T-helper 2 cell (primary cell): ENCODE data around the gene LTB.
"Not testable (repeated sequence)": the region's sequence is repeated elsewhere in the genome, so short reads cannot be mapped to it uniquely, and the experiment has no call there.

ENCODE experiments used
- DNase-seq, 5 experiments: peaks; one replicate each; pipeline versions ENCODE4 v3.0.0 to v3.0.0-alpha.2; 2012 to 2022

LTB gene

DNA sequence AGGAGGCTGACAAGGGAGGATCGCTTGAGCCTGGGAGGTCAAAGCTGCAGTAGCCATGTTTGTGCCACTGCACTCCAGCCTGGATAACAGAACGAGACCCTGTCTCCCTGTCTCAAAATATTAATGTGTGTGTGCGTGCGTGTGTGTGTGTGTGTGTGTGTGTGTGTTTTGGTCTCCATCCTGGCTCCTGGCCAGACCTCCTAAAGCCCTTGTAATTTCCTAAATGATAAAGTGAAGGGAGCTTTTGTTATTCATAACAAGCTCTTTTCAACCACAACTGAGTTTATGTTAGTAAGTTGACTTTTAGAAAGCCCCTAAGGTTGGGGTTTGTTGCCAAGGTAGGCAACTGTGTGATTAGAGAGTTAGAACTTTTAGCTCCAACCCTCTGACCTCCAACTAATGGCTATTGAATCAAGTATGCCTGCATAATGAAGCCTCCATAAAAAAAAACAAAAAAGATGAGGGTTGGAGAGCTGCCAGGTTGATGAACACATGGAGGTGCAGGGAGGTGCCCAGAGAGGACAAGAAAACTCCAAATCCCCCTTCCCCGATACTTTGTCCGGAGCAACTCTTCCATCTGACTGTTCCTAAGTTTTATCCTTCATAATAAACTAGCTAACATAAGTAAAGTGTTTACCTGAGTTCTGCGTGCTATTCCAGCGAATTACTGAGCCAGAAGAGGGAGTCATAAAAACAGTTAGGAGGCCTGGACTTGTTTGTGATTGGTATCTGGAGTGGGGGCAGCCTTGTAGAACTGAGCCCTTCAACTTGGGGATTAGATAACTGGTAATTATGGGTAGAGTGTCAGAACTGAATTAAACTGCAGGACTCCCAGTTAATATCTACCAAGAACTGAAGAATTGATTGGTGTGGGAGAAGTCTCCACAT, 27.5 kb upstream of the LTB start:
- DNase-seq = no peak

DNA sequence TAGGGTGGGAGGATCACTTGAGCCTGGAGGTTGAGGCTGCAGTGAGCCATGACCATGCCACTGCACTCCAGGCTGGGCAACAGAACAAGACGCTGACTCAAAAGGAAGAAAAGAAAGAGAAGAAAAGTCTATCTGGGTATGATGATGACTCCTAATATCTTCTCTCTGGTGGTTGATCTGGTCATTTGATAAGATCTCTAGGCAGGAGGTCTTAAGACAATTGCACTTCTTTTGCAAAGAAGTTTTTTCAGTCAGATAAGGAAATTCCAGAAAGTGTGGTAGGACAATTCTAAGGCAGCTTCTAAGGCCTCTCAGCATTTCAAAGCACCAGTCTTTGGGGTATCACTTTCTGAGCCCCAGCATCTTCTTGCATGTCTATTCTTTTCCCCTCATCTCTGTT, 25.1 kb upstream of the LTB start:
- DNase-seq = peak in 1 of 5 experiments; percentile 49

DNA sequence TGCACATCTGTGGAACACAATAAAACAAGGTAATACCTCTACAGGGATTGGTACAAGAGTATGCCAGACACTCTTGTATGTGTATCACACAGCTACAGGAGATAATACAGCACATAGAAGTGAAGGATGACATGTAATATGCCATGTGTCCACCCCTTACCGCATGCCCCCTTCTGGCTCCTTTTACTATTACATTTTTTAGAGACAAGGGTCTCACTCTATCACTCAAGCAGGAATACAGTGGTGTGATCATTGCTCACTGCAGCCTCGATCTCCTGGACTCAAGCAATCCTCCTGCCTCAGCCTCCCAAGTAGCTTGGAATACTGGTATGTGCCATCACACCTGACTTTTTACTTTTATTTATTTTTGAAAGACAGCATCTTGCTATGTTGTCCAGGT, 14.8 kb upstream of the LTB start:
- DNase-seq = peak in 3 of 5 experiments; percentile 29 to 78 (median 64)

DNA sequence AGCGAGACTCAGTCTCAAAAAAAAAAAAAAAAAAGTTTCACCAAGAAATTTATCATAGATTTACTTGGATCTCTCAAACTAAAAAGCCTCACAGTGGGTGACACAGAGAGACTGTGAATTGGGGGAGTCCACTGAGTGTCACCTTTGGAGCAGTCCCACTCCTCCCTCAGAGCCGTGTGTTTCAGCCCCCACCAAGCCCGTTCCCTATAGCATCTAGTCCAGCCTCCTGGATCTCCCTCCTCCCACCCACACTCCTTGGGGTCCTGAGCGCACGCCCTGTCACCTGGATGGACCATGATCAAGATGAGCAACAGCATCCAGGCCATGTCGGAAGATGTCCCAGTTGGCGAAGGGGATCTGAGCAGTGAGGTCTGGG, 10.2 kb upstream of the LTB start:
- no peak for DNase-seq

DNA sequence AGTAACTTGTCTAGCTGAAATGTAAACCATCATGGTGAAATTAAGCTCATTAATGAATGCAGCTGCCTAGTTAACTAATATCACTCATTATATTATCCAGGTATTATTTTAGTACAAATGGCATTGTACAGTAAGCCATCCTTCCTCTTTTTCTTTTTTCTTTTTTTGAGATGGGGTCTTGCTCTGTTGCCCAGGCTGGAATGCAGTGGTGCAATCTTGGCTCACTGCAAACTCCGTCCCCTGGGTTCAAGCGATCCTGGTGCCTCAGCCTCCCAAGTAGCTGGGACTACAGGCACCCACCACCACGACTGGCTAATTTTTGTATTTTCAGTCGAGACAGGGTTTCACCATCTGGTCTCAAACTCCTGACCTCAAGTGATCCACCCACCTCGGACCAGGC, 8.5 kb upstream of the LTB start:
- DNase-seq = not testable (repeated sequence)

DNA sequence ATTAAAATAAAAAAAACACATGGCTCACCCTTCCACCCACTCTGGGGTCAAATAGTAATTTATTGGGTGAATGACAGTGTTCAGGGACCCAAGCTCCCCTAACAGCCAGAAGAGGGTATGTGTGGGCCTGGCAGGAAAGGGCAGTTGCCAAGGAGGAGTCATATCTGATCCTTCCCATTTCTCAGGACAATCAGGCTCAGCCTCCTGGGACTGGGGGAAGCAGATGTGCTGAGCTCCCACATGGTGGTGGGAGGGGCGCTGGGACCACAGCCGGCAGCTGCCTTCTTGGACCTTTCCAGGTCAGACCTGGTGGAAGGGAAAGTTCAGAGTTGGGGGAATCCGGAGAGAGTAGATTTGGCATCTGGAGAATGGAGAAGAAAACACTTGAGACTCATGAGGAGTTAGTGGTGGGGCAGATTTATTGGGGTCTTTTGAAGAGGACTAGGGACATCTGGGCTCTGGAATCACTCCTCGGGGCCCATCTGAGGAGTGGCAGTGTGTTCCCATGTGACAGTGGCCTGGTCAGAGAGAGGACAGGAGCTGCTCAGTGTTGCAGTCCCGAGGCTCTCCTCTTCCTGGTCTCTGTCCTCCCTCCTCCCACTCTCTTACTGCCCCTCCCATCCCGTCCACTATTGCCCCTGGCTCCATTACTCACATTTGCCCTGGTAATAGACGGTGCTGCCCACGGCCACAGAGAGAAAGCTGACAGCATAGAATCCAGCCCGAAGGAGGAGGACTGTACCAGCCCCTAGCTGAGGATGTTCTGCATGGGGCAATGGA, 6.8 kb upstream of the LTB start:
- no peak for DNase-seq

DNA sequence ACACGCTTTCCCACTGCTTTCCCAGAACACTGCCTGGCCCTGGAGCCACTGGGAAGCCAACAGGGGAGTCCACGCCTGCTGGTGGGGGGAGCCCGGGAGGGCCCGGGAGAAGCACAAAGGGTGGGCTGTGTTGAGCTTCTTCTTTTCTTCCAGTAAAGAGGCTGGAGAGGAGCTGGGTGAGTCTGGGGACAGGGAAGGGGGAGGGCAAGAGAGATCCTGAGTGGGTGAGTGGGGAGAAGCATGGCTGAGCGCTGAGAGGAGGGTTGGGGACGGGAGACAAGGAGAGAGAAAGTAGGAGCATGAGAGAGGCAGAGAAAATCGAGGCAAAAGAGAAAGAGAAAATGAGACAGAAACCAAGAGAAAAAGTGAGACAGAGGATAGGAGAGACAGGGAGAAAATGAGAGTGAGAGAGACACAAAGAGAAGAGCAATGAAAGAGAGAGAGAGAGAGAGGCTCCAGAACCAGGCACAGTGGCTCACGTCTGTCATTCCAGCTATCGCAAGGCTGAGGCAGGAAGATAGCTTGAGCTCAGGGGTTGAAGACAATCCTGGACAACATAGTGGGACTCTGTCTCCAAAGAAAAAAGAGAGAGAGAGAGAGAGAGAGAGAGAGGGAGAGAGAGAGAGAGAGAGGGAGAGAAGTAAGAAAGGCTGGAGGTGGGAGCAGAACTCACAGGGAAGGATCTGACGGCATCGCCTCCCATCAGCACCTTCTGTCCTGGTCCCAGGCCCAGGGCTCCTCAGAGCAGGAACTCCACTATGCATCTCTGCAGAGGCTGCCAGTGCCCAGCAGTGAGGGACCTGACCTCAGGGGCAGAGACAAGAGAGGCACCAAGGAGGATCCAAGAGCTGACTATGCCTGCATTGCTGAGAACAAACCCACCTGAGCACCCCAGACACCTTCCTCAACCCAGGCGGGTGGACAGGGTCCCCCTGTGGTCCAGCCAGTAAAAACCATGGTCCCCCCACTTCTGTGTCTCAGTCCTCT, 5.9 kb upstream of the LTB start:
- peak in 1 of 5 experiments; percentile 33 for DNase-seq

DNA sequence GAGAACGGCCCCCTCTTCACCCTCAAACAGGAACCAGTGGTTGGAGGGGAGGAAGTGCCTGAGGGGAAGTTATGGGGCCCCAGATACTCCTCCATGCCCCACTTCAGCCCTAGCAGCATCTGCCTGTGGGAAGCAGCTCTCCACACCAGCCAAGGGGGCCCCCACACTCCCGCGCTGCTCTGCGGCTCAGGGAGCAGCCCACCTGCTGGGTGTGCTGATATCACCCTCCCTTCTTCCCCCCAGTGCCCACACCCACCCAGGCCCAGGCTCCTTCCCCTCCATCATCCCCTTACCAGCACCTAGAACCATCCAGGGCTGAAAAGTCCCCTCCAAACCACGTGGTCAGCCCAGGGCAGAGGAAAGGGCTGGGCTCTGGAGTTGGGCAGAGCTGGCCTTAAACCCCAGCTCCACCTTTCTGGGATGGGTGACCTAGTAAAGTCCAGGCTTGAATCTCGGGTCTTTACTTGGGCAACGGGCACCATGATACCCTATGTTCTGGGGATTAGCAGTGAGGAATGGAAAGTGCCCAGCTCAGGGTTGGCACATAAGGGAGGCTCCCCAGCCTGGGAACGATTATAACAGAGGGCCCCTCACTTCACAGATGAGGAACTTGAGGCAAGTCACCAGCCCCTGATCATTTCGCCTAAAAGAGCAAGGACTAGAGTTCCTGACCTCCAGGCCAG, 4.5 kb upstream of the LTB start:
- DNase-seq = peak in 3 of 5 experiments; percentile 28 to 68 (median 58)

DNA sequence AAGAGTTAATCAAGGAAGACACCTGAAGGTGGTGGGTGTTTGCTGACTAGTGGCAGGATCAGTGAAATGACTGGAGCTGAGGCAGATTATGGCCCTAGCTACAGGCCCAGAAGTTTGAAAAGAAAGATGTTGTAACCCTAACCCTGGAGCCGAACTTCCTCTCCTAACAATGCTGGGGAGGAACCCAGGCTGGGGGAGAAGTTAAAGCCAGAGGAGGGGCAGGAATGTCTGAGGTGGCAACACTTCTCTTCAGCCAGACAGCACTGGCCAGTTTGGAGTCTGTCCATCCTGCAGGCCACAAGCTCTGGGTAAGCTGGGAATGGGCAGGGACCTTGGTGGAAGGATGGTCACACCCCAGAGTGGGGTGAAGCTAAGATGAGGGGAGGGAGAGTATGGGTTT, 3.8 kb upstream of the LTB start, which contains the start of gene LST1:
Gene LST1, plus strand, starts transcription at position 270 of the 400 bp plus-strand sequence. CDS start 1,023 bp downstream, outside the sequence.
- DNase-seq = peak in 1 of 5 experiments; percentile 26

DNA sequence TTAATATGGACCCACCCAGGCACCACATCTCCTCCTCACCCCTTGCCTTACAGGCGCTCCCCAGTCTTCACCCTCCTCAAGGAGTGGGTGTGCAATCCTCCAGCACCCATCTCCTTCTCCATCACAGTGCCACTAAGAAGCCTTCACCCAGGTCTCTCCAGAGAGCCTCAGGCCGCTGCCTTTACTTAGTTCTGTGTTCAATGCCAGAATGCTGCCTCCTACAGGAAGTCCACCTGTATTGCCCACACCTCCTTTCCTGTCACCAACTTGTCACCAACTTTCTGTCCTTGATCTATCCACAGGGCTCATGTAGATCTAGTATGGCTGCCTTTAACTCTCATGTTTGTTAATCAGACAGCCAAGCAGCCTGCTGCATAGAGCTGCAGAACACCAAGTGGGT, 3.3 kb upstream of the LTB start:
- DNase-seq = peak in 2 of 5 experiments; percentile 35 to 84

DNA sequence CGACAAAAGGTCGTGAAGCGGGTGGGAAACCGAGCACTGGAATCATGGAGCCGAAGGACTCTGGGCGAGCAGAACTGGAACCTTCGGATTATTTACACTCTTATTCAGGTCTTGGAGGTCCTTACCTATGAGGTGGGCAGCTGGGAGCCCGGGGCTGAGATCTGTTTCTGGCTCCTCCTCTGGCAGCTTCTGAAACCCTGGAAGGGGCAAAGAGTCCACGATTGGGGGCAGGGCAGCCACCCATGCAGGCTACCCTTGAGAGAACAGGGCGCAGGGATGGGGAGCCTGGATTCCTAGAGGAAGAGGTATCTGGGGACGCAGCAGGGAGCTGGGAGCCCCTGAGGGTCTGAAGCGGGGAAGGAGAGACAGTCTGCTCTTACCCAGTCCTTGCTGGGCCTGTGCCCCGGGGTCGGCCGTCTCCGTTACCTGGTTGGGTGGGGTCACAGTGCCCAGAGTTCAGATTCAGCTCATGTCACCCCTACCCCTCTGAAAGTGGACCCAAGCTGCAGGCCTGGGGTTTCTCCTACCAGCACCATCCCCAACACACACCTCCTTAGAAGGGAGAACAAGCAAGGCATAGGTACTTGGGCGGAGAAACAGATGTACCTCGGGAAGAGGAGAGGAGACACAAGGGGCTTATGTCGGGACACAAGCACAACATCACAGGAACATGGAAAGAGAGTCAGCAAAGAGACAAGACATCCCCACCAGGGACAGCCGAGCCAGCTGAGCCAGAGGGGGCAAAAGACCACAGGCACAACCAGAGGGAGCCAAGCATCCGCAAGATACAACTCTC, 592 bp downstream of the LTB start:
- peak in 1 of 5 experiments; percentile 30 for DNase-seq

DNA sequence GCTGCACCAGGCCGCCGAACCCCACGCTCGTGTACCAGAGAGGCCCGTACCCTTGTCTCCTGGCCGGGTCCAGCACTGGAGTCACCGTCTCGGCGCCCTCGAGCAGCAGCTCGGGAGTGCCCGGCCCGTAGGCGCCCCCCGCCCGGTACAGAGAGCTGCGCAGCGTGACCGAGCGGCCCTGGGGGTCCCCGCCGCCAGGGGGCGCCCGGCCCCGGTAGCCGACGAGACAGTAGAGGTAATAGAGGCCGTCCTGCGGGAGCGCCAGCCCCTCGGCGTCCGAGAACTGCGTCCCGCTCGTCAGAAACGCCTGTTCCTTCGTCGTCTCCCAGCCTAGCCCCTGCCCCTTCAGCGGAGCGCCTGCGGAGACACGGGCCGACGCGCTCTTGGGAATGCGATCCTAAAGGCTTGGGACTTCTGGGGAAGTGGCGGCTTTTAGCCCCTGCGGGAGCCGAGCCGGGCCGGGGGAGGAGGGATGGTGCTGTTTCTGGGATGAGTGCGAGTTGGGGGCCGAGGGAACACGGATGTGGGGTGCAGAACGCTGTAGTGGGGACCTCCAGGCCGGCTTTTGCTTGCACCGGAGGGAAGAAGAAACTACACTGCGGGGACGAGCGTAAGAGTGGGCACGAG, 1.3 kb downstream of the LTB start:
- peak; percentile 78 to 85 (median 84) for DNase-seq

DNA sequence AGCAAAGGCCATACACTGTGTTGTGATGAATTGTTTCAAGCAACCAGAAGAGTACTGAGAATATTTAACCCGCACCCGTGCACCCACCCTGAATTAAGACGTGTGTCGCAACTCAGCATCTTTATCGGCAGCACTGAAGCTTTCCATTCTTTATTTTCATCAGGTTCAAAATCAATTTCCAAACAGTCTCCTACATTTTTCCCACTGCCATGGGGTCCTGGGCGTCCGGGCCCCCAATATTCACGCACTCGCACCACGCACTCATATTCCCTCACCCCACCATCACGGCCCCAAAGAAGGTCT, 1.8 kb downstream of the LTB start:
- DNase-seq = no peak

DNA sequence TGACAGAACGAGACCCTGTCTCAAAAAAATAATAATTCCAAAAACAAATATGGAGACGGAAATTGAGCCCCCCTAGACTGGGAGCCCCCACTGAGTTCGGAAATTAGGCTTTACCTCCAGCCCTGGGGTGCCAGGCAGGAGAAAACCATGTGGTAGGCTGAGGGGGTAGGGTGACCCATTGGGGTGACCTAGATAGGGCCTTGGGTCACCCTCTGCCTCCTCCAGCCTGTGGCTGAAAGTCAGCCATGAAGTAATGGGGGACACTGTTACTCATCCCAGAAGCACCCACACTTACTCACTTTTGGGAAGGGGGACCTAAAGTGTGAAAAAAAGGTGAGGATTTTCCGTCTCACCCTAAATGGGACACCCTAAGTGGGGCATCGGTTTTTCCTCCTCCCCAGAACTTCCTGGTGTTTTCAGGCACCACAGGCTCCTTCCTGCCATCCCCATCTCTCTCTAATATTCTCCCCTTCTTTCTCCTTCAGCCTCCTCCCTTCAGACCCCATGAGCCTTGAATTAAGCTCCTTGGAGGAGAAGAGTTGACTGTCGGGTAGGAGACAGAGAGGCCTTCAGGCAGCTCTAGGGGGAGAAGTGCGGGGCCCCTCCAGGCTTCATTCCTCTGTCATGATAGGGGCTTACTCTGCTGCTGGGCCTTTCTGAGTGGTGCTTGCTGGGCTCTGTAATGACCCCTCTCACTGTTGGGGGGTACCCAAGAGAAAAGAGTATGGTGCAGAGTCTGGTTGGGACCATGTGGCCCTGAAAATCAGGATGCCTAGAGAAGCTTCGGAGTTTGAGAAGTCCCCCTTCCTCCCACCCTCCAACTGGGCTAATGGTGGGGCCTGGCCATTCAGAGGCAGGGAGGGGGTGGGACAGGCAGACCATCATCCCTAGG, 2.4 kb downstream of the LTB start:
- DNase-seq = no peak

DNA sequence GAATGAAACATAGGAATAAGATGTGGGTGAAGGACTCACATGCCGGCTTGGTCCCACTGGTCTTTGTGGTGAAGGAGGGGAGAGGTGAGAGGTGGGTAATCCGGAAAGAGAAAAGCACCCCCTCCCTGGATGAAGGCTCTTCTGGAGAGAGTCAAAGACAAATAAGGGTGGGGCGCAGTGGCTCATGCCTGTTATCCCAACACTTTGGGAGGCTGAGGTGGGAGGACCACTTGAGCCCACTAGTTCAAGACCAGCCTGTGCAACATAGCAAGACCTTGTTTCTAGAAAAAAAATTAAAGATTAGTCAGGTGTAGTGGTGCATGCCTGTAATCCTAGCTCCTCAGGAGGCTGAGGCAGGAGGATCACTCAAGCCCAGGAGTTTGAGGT, 3.1 kb downstream of the LTB start:
- DNase-seq = no peak

DNA sequence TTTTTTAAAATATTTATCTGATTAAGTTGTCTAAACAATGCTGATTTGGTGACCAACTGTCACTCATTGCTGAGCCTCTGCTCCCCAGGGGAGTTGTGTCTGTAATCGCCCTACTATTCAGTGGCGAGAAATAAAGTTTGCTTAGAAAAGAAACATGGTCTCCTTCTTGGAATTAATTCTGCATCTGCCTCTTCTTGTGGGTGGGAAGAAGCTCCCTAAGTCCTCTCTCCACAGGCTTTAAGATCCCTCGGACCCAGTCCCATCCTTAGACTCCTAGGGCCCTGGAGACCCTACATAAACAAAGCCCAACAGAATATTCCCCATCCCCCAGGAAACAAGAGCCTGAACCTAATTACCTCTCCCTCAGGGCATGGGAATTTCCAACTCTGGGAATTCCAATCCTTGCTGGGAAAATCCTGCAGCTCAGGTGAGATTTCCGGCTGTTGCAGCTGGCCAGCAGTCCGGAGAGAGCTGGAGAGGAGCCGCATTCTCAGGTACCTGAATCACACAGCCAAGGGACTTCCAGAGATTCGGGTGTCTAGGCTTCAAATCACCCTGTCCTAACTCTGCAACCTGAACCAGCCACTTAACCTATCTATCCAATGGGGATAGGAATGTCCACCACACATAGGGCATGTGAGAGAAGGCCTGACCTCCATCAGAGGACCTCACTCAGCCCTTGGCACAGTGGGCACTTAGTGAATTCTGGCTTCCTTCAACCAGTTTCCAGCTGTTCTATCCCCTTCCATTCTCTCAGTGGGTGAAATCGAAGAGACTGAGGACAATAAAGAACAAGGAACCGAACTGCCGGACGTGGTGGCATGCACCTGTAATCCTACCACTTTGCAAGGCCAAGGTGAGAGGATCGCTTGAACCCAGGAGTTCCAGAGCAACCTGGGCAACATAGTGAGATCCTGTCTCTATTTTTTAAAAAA, 3.8 kb downstream of the LTB start:
- DNase-seq = no peak

DNA sequence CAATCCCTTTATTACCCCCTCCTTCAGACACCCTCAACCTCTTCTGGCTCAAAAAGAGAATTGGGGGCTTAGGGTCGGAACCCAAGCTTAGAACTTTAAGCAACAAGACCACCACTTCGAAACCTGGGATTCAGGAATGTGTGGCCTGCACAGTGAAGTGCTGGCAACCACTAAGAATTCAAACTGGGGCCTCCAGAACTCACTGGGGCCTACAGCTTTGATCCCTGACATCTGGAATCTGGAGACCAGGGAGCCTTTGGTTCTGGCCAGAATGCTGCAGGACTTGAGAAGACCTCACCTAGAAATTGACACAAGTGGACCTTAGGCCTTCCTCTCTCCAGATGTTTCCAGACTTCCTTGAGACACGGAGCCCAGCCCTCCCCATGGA, 4.7 kb downstream of the LTB start:
- DNase-seq = no peak

DNA sequence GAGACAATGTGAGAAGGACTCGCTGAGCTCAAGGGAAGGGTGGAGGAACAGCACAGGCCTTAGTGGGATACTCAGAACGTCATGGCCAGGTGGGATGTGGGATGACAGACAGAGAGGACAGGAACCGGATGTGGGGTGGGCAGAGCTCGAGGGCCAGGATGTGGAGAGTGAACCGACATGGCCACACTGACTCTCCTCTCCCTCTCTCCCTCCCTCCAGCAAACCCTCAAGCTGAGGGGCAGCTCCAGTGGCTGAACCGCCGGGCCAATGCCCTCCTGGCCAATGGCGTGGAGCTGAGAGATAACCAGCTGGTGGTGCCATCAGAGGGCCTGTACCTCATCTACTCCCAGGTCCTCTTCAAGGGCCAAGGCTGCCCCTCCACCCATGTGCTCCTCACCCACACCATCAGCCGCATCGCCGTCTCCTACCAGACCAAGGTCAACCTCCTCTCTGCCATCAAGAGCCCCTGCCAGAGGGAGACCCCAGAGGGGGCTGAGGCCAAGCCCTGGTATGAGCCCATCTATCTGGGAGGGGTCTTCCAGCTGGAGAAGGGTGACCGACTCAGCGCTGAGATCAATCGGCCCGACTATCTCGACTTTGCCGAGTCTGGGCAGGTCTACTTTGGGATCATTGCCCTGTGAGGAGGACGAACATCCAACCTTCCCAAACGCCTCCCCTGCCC, 5.2 kb downstream of the LTB start:
- DNase-seq = peak in 2 of 5 experiments; percentile 73 to 90
